LHCN-M2 (cell line): Measurements from ENCODE around the gene CYB5B. TPM values are rescaled to one million over a fixed set of nuclear protein-coding genes. Genes with fewer than 3 reads are reported as not detected.
"Not testable (repeated sequence)": the region's sequence is repeated elsewhere in the genome, so short reads cannot be mapped to it uniquely, and the experiment has no call there.

Experiments
- DNase-seq: peaks from one replicate; pipeline ENCODE4 v3.0.0-alpha.2; 2012; ENCODE audit warnings: low read depth
- total RNA-seq: library from RNA; depleted of rRNA; stranded (reverse); fragments of >200 nt; gene quantifications from 2 replicates; pipeline ENCODE4 v1.2.3, GENCODE V29; 2014

CYB5B gene
- total RNA-seq, 1 experiment from 2014 or later: 67.3 TPM

GRCh38 chr16:69408475-69408874 lies 15.9 kb upstream of the CYB5B start:
- DNase-seq: peak; percentile 62

GRCh38 chr16:69410219-69410990 lies 14.0 kb upstream of the CYB5B start:
- DNase-seq: peak; percentile 85

- DNase-seq: no peak
These were observed 13.1 kb upstream of the CYB5B start for GRCh38 chr16:69411064-69411985.

- DNase-seq: no peak
These were observed 12.1 kb upstream of the CYB5B start for GRCh38 chr16:69412287-69412686.

- no peak for DNase-seq
These were observed 11.3 kb upstream of the CYB5B start for GRCh38 chr16:69413045-69413664.

- peak; percentile 65 for DNase-seq
These were observed 6.8 kb upstream of the CYB5B start for GRCh38 chr16:69417520-69418199.

GRCh38 chr16:69419956-69420355 lies 4.5 kb upstream of the CYB5B start:
- DNase-seq: no peak

- DNase-seq: no peak
These were observed 1.2 kb upstream of the CYB5B start for GRCh38 chr16:69423189-69423588.

- no peak for DNase-seq
These were observed 741 bp downstream of the CYB5B start for GRCh38 chr16:69424935-69425784.

- DNase-seq: no peak
These were observed 4.2 kb downstream of the CYB5B start for GRCh38 chr16:69428652-69429051.

GRCh38 chr16:69429058-69429640 lies 4.7 kb downstream of the CYB5B start:
- DNase-seq: not testable (repeated sequence)

- no peak for DNase-seq
These were observed 7.6 kb downstream of the CYB5B start for GRCh38 chr16:69431948-69432468.

GRCh38 chr16:69434066-69434465 lies 9.6 kb downstream of the CYB5B start:
- no peak for DNase-seq

- no peak for DNase-seq
These were observed 11.8 kb downstream of the CYB5B start for GRCh38 chr16:69435977-69436820.

GRCh38 chr16:69436896-69437295 lies 12.5 kb downstream of the CYB5B start:
- DNase-seq: no peak

- no peak for DNase-seq
These were observed 14.0 kb downstream of the CYB5B start for GRCh38 chr16:69438465-69438864.

- no peak for DNase-seq
These were observed 15.8 kb downstream of the CYB5B start for GRCh38 chr16:69440250-69440649.

- DNase-seq: not testable (repeated sequence)
These were observed 16.6 kb downstream of the CYB5B start for GRCh38 chr16:69441030-69441429.
